Heart left ventricle (tissue), 13 donors: ENCODE data around the gene SBSN.

Experiments used
- CTCF ChIP-seq, 12 donors: fragments of 200-600 bp; sonication (generic) in 4 of 12; IDR thresholded peaks; one replicate each; pipeline versions ENCODE4 v1.5.0 to v1.8.0; 2018 to 2022; ENCODE audit warnings: antibody characterized with exemption in 12 of 12, mild to moderate bottlenecking in 5 of 12
- POLR2A ChIP-seq, 2 donors: fragments of 450-650 bp; IDR thresholded peaks; one replicate each; pipeline ENCODE4 v1.6.1; 2017; ENCODE audit warnings: antibody characterized with exemption in 2 of 2, mild to moderate bottlenecking in 2 of 2, moderate library complexity in 2 of 2
- donor health status: ischemic (EF 13 %, LVEDD 7.1; RV severe dilation, severe dysfunction).
- donor health status: DM: no; HTN: yes; CAD: no.
- donor health status: DM: no; HTN: no; CAD: no.
- donor health status: ischemic (EF 25% LVEDD 6.9; RV normal size, moderate dysfunction).
- donor health status: ischemic (EF 25% LVEDD 5.7; RV mildly dilated, moderate dysfunction).
- donor health status: ischemic (EF 35%, LVEDD 5.7; RV mildly dilated, moderate dysfunction).
- donor health status: nonischemic (EF 11% LVEDD 7.7; RV severe dilation, severe dysfunction).
- donor health status: DM: yes; HTN: yes; CAD: no.
- donor health status: PGD.
- donor health status: ischemic (EF 29% LVEDD 5.4; RV normal size, mild dysfunction).
- donor health status: nonischemic (EF 23%, LVEDD 6.1; RV moderate dilation, normal function).

- no peak for TF ChIP-seq CTCF (IDR thresholded peaks at IDR 0.05)
- TF ChIP-seq POLR2A (IDR thresholded peaks at IDR 0.05): no peak
These were observed 37.1 kb upstream of the SBSN start for GRCh38 chr19:35565016-35565856.
